OCI-LY7 (cell line): ENCODE measurements around the gene LACRT.

Experiments used
- EZH2phosphoT487 ChIP-seq: fragments of 200-600 bp; sonication (generic); IDR thresholded peaks from 2 replicates; pipeline ENCODE4 v1.6.1; 2018; ENCODE audit warnings: low read depth, borderline replicate concordance, mild to moderate bottlenecking, mixed run types, antibody characterized with exemption, low read length, moderate library complexity, mixed read lengths
- TF ChIP-seq, protein P1 (sequence below): fragments of 200-600 bp; sonication (generic); conservative IDR thresholded peaks from 2 replicates; pipeline ENCODE4 v1.5.1; 2014; ENCODE audit warnings: mild to moderate bottlenecking, antibody characterized with exemption, low read length, moderate library complexity, mixed read lengths

DNA sequence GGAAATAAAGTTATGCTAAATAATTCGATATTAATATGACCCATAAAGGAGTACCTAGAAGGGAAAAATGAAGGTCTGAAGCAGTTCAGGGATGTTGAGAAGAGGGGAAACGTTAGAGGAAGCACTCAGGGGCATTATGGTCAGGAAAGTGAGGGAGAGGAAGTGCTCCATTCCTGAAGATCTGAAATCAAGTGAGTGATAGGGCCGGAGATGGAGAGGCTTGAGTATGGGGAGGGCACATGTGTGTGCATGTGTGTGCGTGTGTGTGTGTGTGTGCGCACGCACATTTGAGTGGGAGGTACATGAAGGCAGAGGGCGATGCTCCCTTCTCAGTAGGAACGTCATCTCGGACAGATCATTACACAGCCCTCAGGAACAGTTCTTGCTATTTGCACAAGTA, 18.3 kb upstream of the LACRT start:
- TF ChIP-seq EZH2phosphoT487, result no peak
- TF ChIP-seq, protein P1, sequence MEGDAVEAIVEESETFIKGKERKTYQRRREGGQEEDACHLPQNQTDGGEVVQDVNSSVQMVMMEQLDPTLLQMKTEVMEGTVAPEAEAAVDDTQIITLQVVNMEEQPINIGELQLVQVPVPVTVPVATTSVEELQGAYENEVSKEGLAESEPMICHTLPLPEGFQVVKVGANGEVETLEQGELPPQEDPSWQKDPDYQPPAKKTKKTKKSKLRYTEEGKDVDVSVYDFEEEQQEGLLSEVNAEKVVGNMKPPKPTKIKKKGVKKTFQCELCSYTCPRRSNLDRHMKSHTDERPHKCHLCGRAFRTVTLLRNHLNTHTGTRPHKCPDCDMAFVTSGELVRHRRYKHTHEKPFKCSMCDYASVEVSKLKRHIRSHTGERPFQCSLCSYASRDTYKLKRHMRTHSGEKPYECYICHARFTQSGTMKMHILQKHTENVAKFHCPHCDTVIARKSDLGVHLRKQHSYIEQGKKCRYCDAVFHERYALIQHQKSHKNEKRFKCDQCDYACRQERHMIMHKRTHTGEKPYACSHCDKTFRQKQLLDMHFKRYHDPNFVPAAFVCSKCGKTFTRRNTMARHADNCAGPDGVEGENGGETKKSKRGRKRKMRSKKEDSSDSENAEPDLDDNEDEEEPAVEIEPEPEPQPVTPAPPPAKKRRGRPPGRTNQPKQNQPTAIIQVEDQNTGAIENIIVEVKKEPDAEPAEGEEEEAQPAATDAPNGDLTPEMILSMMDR, result no peak
